ENCODE results near the gene FAM171A1. TPM values are rescaled to one million over a fixed set of nuclear protein-coding genes. Genes with fewer than 3 reads are reported as not detected.
A peak's percentile ranks its signal among the peaks of the same experiment; 100 is the strongest.
"Not testable (repeated sequence)": the region's sequence is repeated elsewhere in the genome, so short reads cannot be mapped to it uniquely, and the experiment has no call there.

The FAM171A1 gene
- total RNA-seq (2.4 TPM), polyA plus RNA-seq (1 to 10 TPM; 3.5 to 4.8 (median 4.6) TPM)

DNA sequence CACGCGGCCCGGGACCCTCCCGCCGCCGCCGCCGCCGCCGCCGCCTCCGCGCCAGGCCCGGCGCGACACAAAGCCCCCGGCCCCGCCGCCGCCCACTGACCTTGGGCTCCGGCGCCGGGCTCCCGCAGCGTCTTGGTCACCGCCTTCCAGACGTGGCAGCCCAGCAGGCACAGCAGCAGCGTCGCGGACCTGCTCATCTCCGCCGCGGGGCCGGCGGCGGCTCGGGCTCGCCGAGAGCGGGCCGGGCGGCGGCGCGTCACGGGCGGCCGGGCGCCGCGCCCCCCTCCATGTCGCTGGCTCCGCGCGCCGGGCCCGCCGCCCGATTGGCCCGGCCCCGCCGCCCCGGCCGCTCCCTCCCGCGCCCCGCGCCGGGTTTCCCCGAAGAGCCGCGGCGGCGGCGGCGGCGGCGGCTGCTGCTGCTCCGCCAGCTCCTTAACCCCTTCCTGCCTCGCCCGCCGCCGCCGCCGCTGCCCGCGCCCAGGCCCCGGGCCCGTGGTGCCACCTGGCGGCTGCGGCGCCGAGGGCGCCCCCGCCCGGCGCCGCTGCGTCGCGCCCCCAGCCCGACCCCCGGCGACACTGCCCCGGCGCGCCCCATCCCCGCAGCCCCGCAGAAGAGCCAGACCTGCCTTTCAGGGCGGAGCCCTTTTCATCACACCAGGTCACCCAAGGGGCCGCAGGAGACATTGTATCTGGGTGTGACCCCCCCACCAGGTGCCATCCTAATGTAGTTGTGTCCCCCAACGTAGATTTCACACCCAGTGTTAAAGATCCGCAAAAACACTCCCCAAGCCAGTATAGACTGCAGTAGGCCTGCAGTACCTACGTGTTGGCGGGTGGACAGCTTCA is at the start of gene FAM171A1:
FAM171A1 (minus strand) TSS at position 434 of the 846 bp plus-strand sequence; CDS start at position 197, 237 bp downstream.
- H3K9me3 Mint-ChIP-seq, result peaks cover 0 to 2% (median 0%) of the 10 kb centered on the region in 7 donors
- Histone ChIP-seq H3K4me3 (ENCODE audit: low read depth, low read length) (no peak within 1 kb of the TSS), H3K27ac (ENCODE audit: insufficient read depth, low read length, poor library complexity, severe bottlenecking) (no peak within 1 kb of the TSS), H3K36me3 (ENCODE audit: control insufficient read depth, insufficient read depth, low read length) (no peaks in the 10 kb centered on the region), H3K27me3 (ENCODE audit: control insufficient read depth, insufficient read depth, low read length) (peaks cover 39% of the 10 kb centered on the region), H3K9me3 (ENCODE audit: control insufficient read depth in 2 of 2, low read length in 2 of 2) (no peaks in the 10 kb centered on the region), H3K4me1 (ENCODE audit: control insufficient read depth, insufficient read depth, low read length, poor library complexity, severe bottlenecking) (peaks cover 7% of the 10 kb centered on the region)
- no peaks in the 10 kb centered on the region for H3K36me3 Mint-ChIP-seq
- DNase-seq, result peak; percentile 29 to 74 (median 48)
- peaks cover 79% of the 10 kb centered on the region for H3K27me3 Mint-ChIP-seq
- peaks cover 0 to 8% (median 5%) of the 10 kb centered on the region in 4 donors for H3K4me1 Mint-ChIP-seq
- peak within 1 kb of the TSS; percentile 59 to 86 (median 84) for H3K4me3 Mint-ChIP-seq
- peak within 1 kb of the TSS in 2 of 3 donors; percentile 56 to 88 for H3K27ac Mint-ChIP-seq
- peak; percentile 71 for ATAC-seq (ENCODE audit: low read depth in 2 of 2)

DNA sequence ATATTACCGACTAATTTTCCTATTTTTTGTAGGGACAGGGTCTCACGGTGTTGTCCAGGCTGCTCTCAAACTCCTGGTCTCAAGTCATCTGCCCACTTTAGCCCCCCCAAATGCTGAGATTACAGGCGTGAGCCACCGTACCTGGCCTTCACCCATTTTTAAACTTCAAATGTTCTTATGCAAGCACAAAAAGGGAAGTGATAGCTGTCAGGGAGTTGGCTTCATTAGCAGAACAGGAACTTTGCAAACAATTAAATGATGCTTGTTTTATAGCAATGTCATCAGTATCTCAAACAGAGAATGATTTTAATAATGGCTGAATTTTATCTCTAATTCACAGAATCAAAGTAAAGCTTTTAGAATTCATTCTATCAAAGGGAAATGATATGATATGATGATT is 49.8 kb upstream of the FAM171A1 start:
- no peak overlapping the region for H3K27ac ChIP-seq (ENCODE audit: insufficient read depth, low read length, poor library complexity, severe bottlenecking)
- ATAC-seq (ENCODE audit: low read depth in 2 of 2), result no peak
- no peaks in the 10 kb centered on the region for H3K4me1 ChIP-seq (ENCODE audit: control insufficient read depth, insufficient read depth, low read length, poor library complexity, severe bottlenecking)
- Mint-ChIP-seq H3K27ac (no peak overlapping the region), H3K27me3 (peaks cover 10% of the 10 kb centered on the region), H3K9me3 (peaks cover 0 to 4% (median 0%) of the 10 kb centered on the region in 7 donors), H3K36me3 (no peaks in the 10 kb centered on the region), H3K4me3 (no peak overlapping the region), H3K4me1 (peaks cover 0 to 3% (median 0%) of the 10 kb centered on the region in 4 donors)
- no peaks in the 10 kb centered on the region for H3K36me3 ChIP-seq (ENCODE audit: control insufficient read depth, insufficient read depth, low read length)
- no peaks in the 10 kb centered on the region for H3K27me3 ChIP-seq (ENCODE audit: control insufficient read depth, insufficient read depth, low read length)
- H3K4me3 ChIP-seq (ENCODE audit: low read depth, low read length), result no peak overlapping the region
- no peak for DNase-seq
- H3K9me3 ChIP-seq (ENCODE audit: control insufficient read depth in 2 of 2, low read length in 2 of 2), result no peaks in the 10 kb centered on the region

- no peak for ATAC-seq (ENCODE audit: low read depth in 2 of 2)
- no peaks in the 10 kb centered on the region for H3K36me3 Mint-ChIP-seq
Measured at GRCh38 chr10:15419279-15419874, 48.3 kb upstream of the FAM171A1 start.

GRCh38 chr10:15416034-15416433 is 44.9 kb upstream of the FAM171A1 start:
- Histone ChIP-seq H3K4me3 (ENCODE audit: low read depth, low read length) (no peak overlapping the region), H3K36me3 (ENCODE audit: control insufficient read depth, insufficient read depth, low read length) (no peaks in the 10 kb centered on the region), H3K4me1 (ENCODE audit: control insufficient read depth, insufficient read depth, low read length, poor library complexity, severe bottlenecking) (no peaks in the 10 kb centered on the region), H3K9me3 (ENCODE audit: control insufficient read depth in 2 of 2, low read length in 2 of 2) (no peaks in the 10 kb centered on the region), H3K27me3 (ENCODE audit: control insufficient read depth, insufficient read depth, low read length) (no peaks in the 10 kb centered on the region), H3K27ac (ENCODE audit: insufficient read depth, low read length, poor library complexity, severe bottlenecking) (no peak overlapping the region)
- Mint-ChIP-seq H3K4me1 (peaks cover 0 to 3% (median 0%) of the 10 kb centered on the region in 4 donors), H3K27me3 (peaks cover 5% of the 10 kb centered on the region), H3K36me3 (no peaks in the 10 kb centered on the region), H3K9me3 (peaks cover 0 to 4% (median 1%) of the 10 kb centered on the region in 7 donors), H3K4me3 (no peak overlapping the region), H3K27ac (no peak overlapping the region)
- no peak for ATAC-seq (ENCODE audit: low read depth in 2 of 2)
- no peak for DNase-seq

More at GRCh38 chr10:15419279-15419874, 48.3 kb upstream of the FAM171A1 start:
- Histone ChIP-seq H3K27ac (ENCODE audit: insufficient read depth, low read length, poor library complexity, severe bottlenecking) (no peak overlapping the region), H3K9me3 (ENCODE audit: control insufficient read depth in 2 of 2, low read length in 2 of 2) (no peaks in the 10 kb centered on the region), H3K27me3 (ENCODE audit: control insufficient read depth, insufficient read depth, low read length) (no peaks in the 10 kb centered on the region), H3K4me1 (ENCODE audit: control insufficient read depth, insufficient read depth, low read length, poor library complexity, severe bottlenecking) (no peaks in the 10 kb centered on the region), H3K4me3 (ENCODE audit: low read depth, low read length) (no peak overlapping the region), H3K36me3 (ENCODE audit: control insufficient read depth, insufficient read depth, low read length) (no peaks in the 10 kb centered on the region)
- DNase-seq, result peak in 2 of 3 donors; percentile 19 to 40
- Mint-ChIP-seq H3K27ac (no peak overlapping the region), H3K27me3 (peaks cover 10% of the 10 kb centered on the region), H3K4me3 (no peak overlapping the region), H3K4me1 (peaks cover 0 to 3% (median 0%) of the 10 kb centered on the region in 4 donors), H3K9me3 (peaks cover 0 to 4% (median 1%) of the 10 kb centered on the region in 7 donors)

DNA sequence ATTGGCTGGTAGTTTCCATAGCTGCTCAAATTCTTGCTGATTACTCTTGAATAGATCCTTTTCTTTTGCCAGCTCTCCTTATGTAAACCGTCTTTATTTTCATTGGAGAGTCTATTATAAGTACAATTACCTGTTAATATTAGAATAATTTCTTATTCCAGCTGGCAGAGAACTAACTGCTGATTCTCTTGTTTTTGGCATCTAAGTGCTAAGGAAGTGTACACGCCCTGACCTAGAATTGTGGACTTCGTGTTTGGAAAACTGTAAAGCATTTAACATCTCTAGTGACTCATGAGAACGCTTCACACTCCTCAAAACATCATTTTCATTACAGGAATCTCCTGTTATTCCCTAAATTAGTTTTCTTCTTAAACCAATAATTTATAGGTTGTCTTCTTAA is 39.9 kb upstream of the FAM171A1 start:
- H3K9me3 Mint-ChIP-seq, result peaks cover 0 to 2% (median 0%) of the 10 kb centered on the region in 7 donors
- no peak overlapping the region for H3K27ac ChIP-seq (ENCODE audit: insufficient read depth, low read length, poor library complexity, severe bottlenecking)
- ATAC-seq (ENCODE audit: low read depth in 2 of 2), result no peak
- H3K4me3 Mint-ChIP-seq, result no peak overlapping the region
- no peak for DNase-seq
- H3K4me1 ChIP-seq (ENCODE audit: control insufficient read depth, insufficient read depth, low read length, poor library complexity, severe bottlenecking), result no peaks in the 10 kb centered on the region
- H3K9me3 ChIP-seq (ENCODE audit: control insufficient read depth in 2 of 2, low read length in 2 of 2), result no peaks in the 10 kb centered on the region
- no peaks in the 10 kb centered on the region for H3K36me3 ChIP-seq (ENCODE audit: control insufficient read depth, insufficient read depth, low read length)
- no peak overlapping the region for H3K4me3 ChIP-seq (ENCODE audit: low read depth, low read length)
- H3K36me3 Mint-ChIP-seq, result no peaks in the 10 kb centered on the region
- H3K27me3 Mint-ChIP-seq, result peaks cover 5% of the 10 kb centered on the region
- no peaks in the 10 kb centered on the region for H3K4me1 Mint-ChIP-seq
- no peaks in the 10 kb centered on the region for H3K27me3 ChIP-seq (ENCODE audit: control insufficient read depth, insufficient read depth, low read length)
- H3K27ac Mint-ChIP-seq, result no peak overlapping the region

DNA sequence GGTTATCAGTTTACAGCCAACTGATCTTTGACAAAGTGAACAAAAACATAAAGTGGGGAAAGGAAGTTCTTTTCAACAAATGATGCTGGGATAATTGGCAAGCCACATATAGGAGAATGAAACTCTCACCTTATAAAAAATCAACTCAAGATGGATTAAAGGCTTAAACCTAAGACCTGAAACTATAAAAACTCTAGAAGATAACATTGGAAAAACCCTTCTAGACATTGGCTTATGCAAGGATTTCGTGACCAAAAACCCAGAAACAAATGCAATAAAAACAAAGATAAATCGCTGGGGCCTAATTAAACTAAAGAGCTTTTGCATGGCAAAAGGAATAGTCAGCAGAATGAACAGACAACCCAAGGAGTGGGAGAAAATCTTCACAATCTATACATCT is 38.3 kb upstream of the FAM171A1 start:
- H3K4me1 Mint-ChIP-seq; H3K27ac Mint-ChIP-seq; H3K36me3 Mint-ChIP-seq; H3K4me3 Mint-ChIP-seq; H3K4me1 ChIP-seq (ENCODE audit: control insufficient read depth, insufficient read depth, low read length, poor library complexity, severe bottlenecking); H3K9me3 ChIP-seq (ENCODE audit: control insufficient read depth in 2 of 2, low read length in 2 of 2); H3K27ac ChIP-seq (ENCODE audit: insufficient read depth, low read length, poor library complexity, severe bottlenecking); H3K4me3 ChIP-seq (ENCODE audit: low read depth, low read length); H3K27me3 ChIP-seq (ENCODE audit: control insufficient read depth, insufficient read depth, low read length); H3K9me3 Mint-ChIP-seq; DNase-seq; ATAC-seq (ENCODE audit: low read depth in 2 of 2); H3K36me3 ChIP-seq (ENCODE audit: control insufficient read depth, insufficient read depth, low read length): not testable (repeated sequence)
- H3K27me3 Mint-ChIP-seq, result peaks cover 12% of the 10 kb centered on the region

DNA sequence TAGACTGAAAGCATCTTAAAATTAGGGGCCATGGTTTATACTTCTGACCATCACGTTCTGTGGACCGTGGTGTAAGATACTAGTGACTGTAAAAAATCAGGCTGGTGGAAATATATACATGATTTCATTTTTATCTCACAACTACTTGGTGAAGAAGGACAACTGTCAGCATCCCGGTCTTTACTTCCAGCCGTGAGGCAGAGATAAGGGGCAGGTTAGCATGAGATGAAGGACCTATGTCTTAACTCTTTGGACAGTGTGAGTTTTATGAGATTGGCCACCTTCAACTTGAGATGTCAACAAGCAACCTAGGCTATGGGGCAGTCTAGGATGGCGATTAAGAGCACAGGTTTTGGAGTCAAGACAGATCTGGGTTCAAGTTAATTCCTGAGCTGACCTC is 37.5 kb upstream of the FAM171A1 start:
- DNase-seq (no peak), ATAC-seq (ENCODE audit: low read depth in 2 of 2) (no peak)
- no peaks in the 10 kb centered on the region for H3K4me1 Mint-ChIP-seq
- peaks cover 4% of the 10 kb centered on the region for H3K36me3 Mint-ChIP-seq
- peaks cover 11% of the 10 kb centered on the region for H3K27me3 Mint-ChIP-seq
- H3K36me3 ChIP-seq (ENCODE audit: control insufficient read depth, insufficient read depth, low read length), result no peaks in the 10 kb centered on the region
- no peak overlapping the region for H3K27ac ChIP-seq (ENCODE audit: insufficient read depth, low read length, poor library complexity, severe bottlenecking)
- peaks cover 0 to 4% (median 2%) of the 10 kb centered on the region in 7 donors for H3K9me3 Mint-ChIP-seq
- H3K27me3 ChIP-seq (ENCODE audit: control insufficient read depth, insufficient read depth, low read length), result no peaks in the 10 kb centered on the region
- H3K4me3 Mint-ChIP-seq, result no peak overlapping the region
- no peak overlapping the region for H3K4me3 ChIP-seq (ENCODE audit: low read depth, low read length)
- no peak overlapping the region for H3K27ac Mint-ChIP-seq
- no peaks in the 10 kb centered on the region for H3K9me3 ChIP-seq (ENCODE audit: control insufficient read depth in 2 of 2, low read length in 2 of 2)
- H3K4me1 ChIP-seq (ENCODE audit: control insufficient read depth, insufficient read depth, low read length, poor library complexity, severe bottlenecking), result no peaks in the 10 kb centered on the region
